Caco-2 (cell line): ENCODE measurements around the gene CLDN2. TPM values are rescaled to one million over a fixed set of nuclear protein-coding genes. Genes with fewer than 3 reads are reported as not detected.
"Not testable (repeated sequence)": the region's sequence is repeated elsewhere in the genome, so short reads cannot be mapped to it uniquely, and the experiment has no call there.

Experiments used
- Bru-seq: library from RNA; stranded (reverse); fragments of 400-500 nt; gene quantifications from one replicate; lab custom pipeline; 2021; lab: Mats Ljungman, UMichigan
- BruChase-seq, 2 experiments: library from RNA; stranded (reverse); fragments of 400-500 nt; gene quantifications; one replicate each; lab custom pipeline; 2021; lab: Mats Ljungman, UMichigan
- BruUV-seq: library from RNA; stranded (reverse); fragments of 400-500 nt; replicated peaks from 2 replicates; lab custom pipeline; 2021; lab: Mats Ljungman, UMichigan
- CTCF ChIA-PET: fragments of 300-600 bp; sonication (Branson Sonifier 250); formaldehyde crosslinking; loops from one replicate; lab custom pipeline; 2022; ENCODE audit warnings: antibody characterized with exemption; lab: Charles Lee
- POLR2A ChIA-PET: fragments of 300-600 bp; sonication (Branson Sonifier 250); formaldehyde crosslinking; loops from one replicate; lab custom pipeline; 2022; ENCODE audit warnings: antibody characterized with exemption; lab: Charles Lee
- DNase-seq, 2 experiments: peaks; one replicate each; pipeline versions ENCODE4 v3.0.0 to v3.0.0-alpha.2; 2020 to 2022
- H3K27me3 ChIP-seq: replicated peaks from 2 replicates; pipeline ENCODE4 v1.6.0; 2011; ENCODE audit warnings: low read length; ENCODE audit not compliant: control insufficient read depth, insufficient read depth
- H3K36me3 ChIP-seq: 2 replicates; pipeline ENCODE4 v1.5.1; 2011; ENCODE audit warnings: low read length; ENCODE audit not compliant: control insufficient read depth, insufficient read depth
- H3K4me1 ChIP-seq: fragments of 250-450 bp; sonication (Bioruptor Pico); 2 replicates; pipeline ENCODE4 v1.5.1; 2020; ENCODE audit warnings: mild to moderate bottlenecking
- H3K4me3 ChIP-seq: 2 replicates; pipeline ENCODE4 v1.5.1; 2011; ENCODE audit warnings: low read depth, mild to moderate bottlenecking, control low read depth, low read length
- H3K9me3 ChIP-seq: fragments of 250-450 bp; sonication (Bioruptor Pico); 2 replicates; pipeline ENCODE4 v1.5.1; 2020; ENCODE audit warnings: mild to moderate bottlenecking, moderate library complexity
- H3K27ac Mint-ChIP-seq: one replicate; pipeline ENCODE4 v1.8.0; 2022; ENCODE audit warnings: mixed read lengths; ENCODE audit not compliant: unreplicated experiment
- H3K27me3 Mint-ChIP-seq: one replicate; pipeline ENCODE4 v1.8.0; 2022; ENCODE audit warnings: mixed read lengths; ENCODE audit not compliant: insufficient read depth, unreplicated experiment
- H3K36me3 Mint-ChIP-seq: one replicate; pipeline ENCODE4 v1.8.0; 2022; ENCODE audit warnings: mild to moderate bottlenecking, mixed read lengths; ENCODE audit not compliant: insufficient read depth, unreplicated experiment
- H3K4me1 Mint-ChIP-seq: one replicate; pipeline ENCODE4 v1.8.0; 2022; ENCODE audit warnings: low read depth, mixed read lengths; ENCODE audit not compliant: unreplicated experiment
- H3K4me3 Mint-ChIP-seq: one replicate; pipeline ENCODE4 v1.8.0; 2022; ENCODE audit warnings: mild to moderate bottlenecking, moderate library complexity, mixed read lengths; ENCODE audit not compliant: unreplicated experiment
- H3K9me3 Mint-ChIP-seq: one replicate; pipeline ENCODE4 v1.8.0; 2022; ENCODE audit warnings: mixed read lengths; ENCODE audit not compliant: unreplicated experiment
- intact Hi-C: fragments of 100-400 bp; cut with micrococcal nuclease; formaldehyde crosslinking; loops from one replicate; pipeline ENCODE4 v1.10.0; 2022; ENCODE audit not compliant: unreplicated experiment
- long read RNA-seq: library from polyadenylated mRNA; stranded (forward); transcript quantifications from one replicate; pipeline ENCODE4 v2.0.0, GENCODE V29; 2022
- total RNA-seq: library from RNA; stranded (reverse); gene quantifications from 2 replicates; pipeline ENCODE4 v1.2.3, GENCODE V29; 2022
- TF ChIP-seq, protein P1 (sequence below), 2 experiments: fragments of 200-600 bp in 1 of 2; IDR thresholded peaks; 1 replicate in 1 of 2; 2 replicates in 1 of 2; pipeline versions ENCODE4 v1.5.1 to v1.8.0; 2011 to 2022; ENCODE audit warnings: antibody characterized with exemption in 1 of 2, control low read depth in 1 of 2, inconsistent platforms in 1 of 2, low read depth in 1 of 2, low read length in 1 of 2, mild to moderate bottlenecking in 1 of 2, moderate library complexity in 1 of 2; ENCODE audit not compliant: insufficient read depth in 1 of 2, severe bottlenecking in 1 of 2, unreplicated experiment in 1 of 2

Gene CLDN2, protein sequence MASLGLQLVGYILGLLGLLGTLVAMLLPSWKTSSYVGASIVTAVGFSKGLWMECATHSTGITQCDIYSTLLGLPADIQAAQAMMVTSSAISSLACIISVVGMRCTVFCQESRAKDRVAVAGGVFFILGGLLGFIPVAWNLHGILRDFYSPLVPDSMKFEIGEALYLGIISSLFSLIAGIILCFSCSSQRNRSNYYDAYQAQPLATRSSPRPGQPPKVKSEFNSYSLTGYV
- total RNA-seq = 2.9 and 3.6 TPM in 2 replicates
- Bru-seq, nascent RNA = percentile 22 among the genes with signal in this experiment
- BruChase-seq, experiment 1, labeled RNA remaining after a 2-hour chase = percentile 34 among the genes with signal in this experiment
- BruChase-seq, experiment 2, labeled RNA remaining after a 6-hour chase = percentile 45 among the genes with signal in this experiment
- long read RNA-seq, partial matches to known transcripts = 8 of 8 reads
- long read RNA-seq, other reads (novel, unspliced or antisense) = 0 of 8 reads

DNA sequence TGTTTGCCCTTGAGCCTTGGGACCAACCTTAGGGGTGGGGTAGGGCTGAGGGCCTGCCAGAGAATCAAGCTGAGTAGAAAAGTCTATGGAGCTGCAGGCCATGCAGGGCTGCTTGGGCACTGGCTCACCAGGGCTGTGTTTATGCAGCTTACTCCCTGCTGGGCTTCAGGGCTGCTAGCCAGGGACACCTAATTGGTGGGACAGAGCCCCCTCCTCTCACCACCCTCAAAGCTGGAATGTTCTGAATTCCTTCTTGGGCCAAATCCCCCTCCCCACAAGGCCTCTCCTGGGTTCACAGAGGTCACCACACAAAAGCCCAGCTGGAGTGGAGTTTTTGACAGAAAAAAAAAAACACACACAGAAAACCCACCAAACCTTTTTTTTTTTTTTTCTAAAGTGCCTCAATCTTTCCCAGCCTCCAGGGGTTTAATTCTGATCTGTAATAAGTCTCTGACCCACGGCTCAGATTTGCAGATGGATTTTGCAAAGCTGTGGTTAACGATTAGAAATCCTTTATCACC, at the start of gene CLDN2:
Gene CLDN2, plus strand, starts transcription at position 471 of the 521 bp plus-strand sequence. CDS start 7,827 bp downstream, outside the sequence.
- Mint-ChIP-seq H3K4me3 (no peak within 1 kb of the TSS), H3K27me3 (no peaks in the 10 kb centered on the region), H3K4me1 (peaks cover 9% of the 10 kb centered on the region), H3K36me3 (no peaks in the 10 kb centered on the region), H3K27ac (peak within 1 kb of the TSS; percentile 76), H3K9me3 (no peaks in the 10 kb centered on the region)
- intact Hi-C loops = no loop called here
- BruUV-seq = no TSS peak
- H3K36me3 ChIP-seq = no peaks in the 10 kb centered on the region
- DNase-seq = no peak
- H3K4me3 ChIP-seq = no peak within 1 kb of the TSS
- peaks cover 12% of the 10 kb centered on the region; the same call in 1 of the 2 replicates for H3K4me1 ChIP-seq
- H3K27me3 ChIP-seq = no peaks in the 10 kb centered on the region
- POLR2A ChIA-PET = no interaction called here
- CTCF ChIA-PET = interaction anchor here (1.1 kb wide), 1 partner anchor 21 kb away, joined by 4 read pairs; no protein-coding TSS in a partner anchor
- TF ChIP-seq, protein P1, sequence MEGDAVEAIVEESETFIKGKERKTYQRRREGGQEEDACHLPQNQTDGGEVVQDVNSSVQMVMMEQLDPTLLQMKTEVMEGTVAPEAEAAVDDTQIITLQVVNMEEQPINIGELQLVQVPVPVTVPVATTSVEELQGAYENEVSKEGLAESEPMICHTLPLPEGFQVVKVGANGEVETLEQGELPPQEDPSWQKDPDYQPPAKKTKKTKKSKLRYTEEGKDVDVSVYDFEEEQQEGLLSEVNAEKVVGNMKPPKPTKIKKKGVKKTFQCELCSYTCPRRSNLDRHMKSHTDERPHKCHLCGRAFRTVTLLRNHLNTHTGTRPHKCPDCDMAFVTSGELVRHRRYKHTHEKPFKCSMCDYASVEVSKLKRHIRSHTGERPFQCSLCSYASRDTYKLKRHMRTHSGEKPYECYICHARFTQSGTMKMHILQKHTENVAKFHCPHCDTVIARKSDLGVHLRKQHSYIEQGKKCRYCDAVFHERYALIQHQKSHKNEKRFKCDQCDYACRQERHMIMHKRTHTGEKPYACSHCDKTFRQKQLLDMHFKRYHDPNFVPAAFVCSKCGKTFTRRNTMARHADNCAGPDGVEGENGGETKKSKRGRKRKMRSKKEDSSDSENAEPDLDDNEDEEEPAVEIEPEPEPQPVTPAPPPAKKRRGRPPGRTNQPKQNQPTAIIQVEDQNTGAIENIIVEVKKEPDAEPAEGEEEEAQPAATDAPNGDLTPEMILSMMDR (IDR thresholded peaks at IDR 0.05; ENCODE audit: insufficient read depth in 1 of 2, low read depth in 1 of 2, low read length in 1 of 2, severe bottlenecking in 1 of 2, unreplicated experiment in 1 of 2) = no peak
- no peaks in the 10 kb centered on the region for H3K9me3 ChIP-seq

DNA sequence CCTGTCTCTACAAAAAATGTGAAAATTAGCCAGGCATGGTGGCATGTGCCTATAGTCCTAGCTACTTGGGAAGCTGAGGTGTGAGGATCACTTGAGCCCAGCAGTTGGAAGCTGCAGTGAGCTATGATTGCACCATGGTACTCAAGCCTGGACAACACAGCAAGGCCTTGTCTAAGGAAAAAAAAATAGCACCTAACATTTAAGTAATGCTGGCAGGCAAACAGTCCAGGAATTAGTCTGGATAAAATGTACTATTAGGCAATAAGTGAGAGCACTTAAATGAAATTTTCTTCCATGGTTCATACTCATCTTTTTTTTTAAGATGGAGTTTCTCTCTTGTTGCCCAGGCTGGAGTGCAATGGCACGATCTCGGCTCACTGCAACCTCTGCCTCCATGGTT, 47.4 kb upstream of the CLDN2 start:
- H3K9me3 Mint-ChIP-seq, H3K27me3 ChIP-seq, H3K4me1 Mint-ChIP-seq, H3K9me3 ChIP-seq, POLR2A ChIA-PET, H3K27ac Mint-ChIP-seq, H3K4me3 Mint-ChIP-seq, H3K36me3 ChIP-seq, H3K27me3 Mint-ChIP-seq, H3K36me3 Mint-ChIP-seq, BruUV-seq, DNase-seq, H3K4me3 ChIP-seq, H3K4me1 ChIP-seq: not testable (repeated sequence)
- CTCF ChIA-PET = interaction anchor here (1.3 kb wide), 1 partner anchor 20 kb away, joined by 3 read pairs; no protein-coding TSS in a partner anchor
- intact Hi-C loops = loop anchor here (10.0 kb wide), 1 partner anchor 388 kb away; no protein-coding TSS in a partner anchor

DNA sequence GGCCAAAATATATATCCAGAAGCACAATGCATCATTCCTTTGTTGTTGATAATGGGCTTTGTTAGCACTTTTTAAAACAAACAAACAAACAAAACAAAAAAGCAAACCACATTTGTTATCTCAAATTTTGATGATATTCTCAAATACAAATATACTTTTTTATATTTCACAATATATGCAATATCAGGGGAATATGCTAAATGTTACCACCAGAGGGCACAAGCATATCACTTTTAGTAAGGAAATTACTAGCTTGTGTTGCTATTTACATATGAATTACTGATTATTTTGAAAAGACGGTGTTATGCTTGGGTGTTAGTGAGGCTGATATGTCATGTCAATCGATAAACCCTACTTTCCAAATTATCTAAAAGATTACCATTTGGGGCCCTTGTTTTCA, 46.1 kb upstream of the CLDN2 start:
- Histone ChIP-seq H3K4me1 (no peaks in the 10 kb centered on the region), H3K9me3 (no peaks in the 10 kb centered on the region), H3K27me3 (no peaks in the 10 kb centered on the region), H3K4me3 (no peak overlapping the region), H3K36me3 (no peaks in the 10 kb centered on the region)
- POLR2A ChIA-PET = no interaction called here
- H3K27ac Mint-ChIP-seq = no peak overlapping the region
- no peaks in the 10 kb centered on the region for H3K4me1 Mint-ChIP-seq
- no peak overlapping the region for H3K4me3 Mint-ChIP-seq
- H3K9me3 Mint-ChIP-seq = no peaks in the 10 kb centered on the region
- BruUV-seq = no TSS peak
- CTCF ChIA-PET = interaction anchor here (1.0 to 1.3 kb wide), 4 partner anchors 11 to 86 kb away, joined by 3 to 5 read pairs (median 3); no protein-coding TSS in a partner anchor
- no peaks in the 10 kb centered on the region for H3K36me3 Mint-ChIP-seq
- H3K27me3 Mint-ChIP-seq = no peaks in the 10 kb centered on the region
- TF ChIP-seq, protein P1 (IDR thresholded peaks at IDR 0.05; ENCODE audit: insufficient read depth in 1 of 2, low read depth in 1 of 2, low read length in 1 of 2, severe bottlenecking in 1 of 2, unreplicated experiment in 1 of 2) = peak in 1 of 2 experiments; percentile 31
- no peak for DNase-seq
- intact Hi-C loops = loop anchor here (10.0 kb wide), 1 partner anchor 389 kb away; no protein-coding TSS in a partner anchor
